Brain microvascular endothelial cell (primary cell): Measurements from ENCODE around the gene TBL1Y.

Experiments
- DNase-seq: peaks from one replicate; pipeline ENCODE4 v3.0.0-alpha.2; 2020
- H3K27ac ChIP-seq: fragments of 250-450 bp; sonication (Bioruptor Pico); 2 replicates; pipeline ENCODE4 v1.5.1; 2020; ENCODE audit warnings: mild to moderate bottlenecking, moderate library complexity
- H3K27me3 ChIP-seq: fragments of 250-450 bp; sonication (Bioruptor Pico); replicated peaks from 2 replicates; pipeline ENCODE4 v1.5.1; 2020; ENCODE audit warnings: mild to moderate bottlenecking
- H3K36me3 ChIP-seq: fragments of 250-450 bp; sonication (Bioruptor Pico); replicated peaks from 2 replicates; pipeline ENCODE4 v1.5.1; 2020; ENCODE audit warnings: mild to moderate bottlenecking
- H3K4me3 ChIP-seq: 2 replicates; pipeline ENCODE4 v1.5.1; 2011; ENCODE audit warnings: low read depth, mild to moderate bottlenecking, control low read depth, low read length, moderate library complexity
- CTCF ChIP-seq: IDR thresholded peaks from 2 replicates; pipeline ENCODE4 v1.5.1; 2011; ENCODE audit warnings: low read depth, mild to moderate bottlenecking, moderate library complexity, low read length, control low read depth, inconsistent platforms; ENCODE audit errors: missing control alignments
- in situ Hi-C: cut with HindIII; loops from 2 replicates; pipeline ENCODE4 v1.10.0; 2017; ENCODE audit warnings: low sequenced_read_pairs, low pct_ligation_motif_present

The TBL1Y gene

GRCh38 chrY:6966521-6966920, 56.0 kb downstream of the TBL1Y start:
- in situ Hi-C loops = no loop called here
- no peak overlapping the region for H3K4me3 ChIP-seq
- no peaks in the 10 kb centered on the region for H3K36me3 ChIP-seq
- H3K27ac ChIP-seq = no peak overlapping the region
- TF ChIP-seq CTCF = no peak
- no peaks in the 10 kb centered on the region for H3K27me3 ChIP-seq
- no peak for DNase-seq

GRCh38 chrY:6967736-6968135, 57.2 kb downstream of the TBL1Y start:
- TF ChIP-seq CTCF = no peak
- DNase-seq = no peak
- in situ Hi-C loops = no loop called here
- Histone ChIP-seq H3K27ac (no peak overlapping the region), H3K27me3 (no peaks in the 10 kb centered on the region), H3K36me3 (no peaks in the 10 kb centered on the region), H3K4me3 (no peak overlapping the region)

- Histone ChIP-seq H3K36me3 (no peaks in the 10 kb centered on the region), H3K27me3 (no peaks in the 10 kb centered on the region), H3K4me3 (no peak overlapping the region), H3K27ac (no peak overlapping the region)
- DNase-seq = no peak
- TF ChIP-seq CTCF = no peak
- in situ Hi-C loops = no loop called here
Measured at GRCh38 chrY:6968191-6968590, 57.7 kb downstream of the TBL1Y start.

GRCh38 chrY:6972271-6972887, 61.9 kb downstream of the TBL1Y start:
- no peak for TF ChIP-seq CTCF
- Histone ChIP-seq H3K27ac (no peak overlapping the region), H3K36me3 (no peaks in the 10 kb centered on the region), H3K4me3 (no peak overlapping the region), H3K27me3 (no peaks in the 10 kb centered on the region)
- DNase-seq = no peak
- in situ Hi-C loops = no loop called here

- TF ChIP-seq CTCF = no peak
- Histone ChIP-seq H3K36me3 (no peaks in the 10 kb centered on the region), H3K27me3 (no peaks in the 10 kb centered on the region), H3K27ac (no peak overlapping the region), H3K4me3 (no peak overlapping the region)
- in situ Hi-C loops = no loop called here
- no peak for DNase-seq
Measured at GRCh38 chrY:6974971-6975370, 64.5 kb downstream of the TBL1Y start.

- H3K36me3 ChIP-seq = no peaks in the 10 kb centered on the region
- H3K27me3 ChIP-seq = no peaks in the 10 kb centered on the region
- no peak overlapping the region for H3K4me3 ChIP-seq
- H3K27ac ChIP-seq = no peak overlapping the region
- no peak for TF ChIP-seq CTCF
- in situ Hi-C loops = no loop called here
- DNase-seq = no peak
Measured at GRCh38 chrY:6977783-6978182, 67.3 kb downstream of the TBL1Y start.
